Neural progenitor cell (in vitro differentiated cells): Measurements from ENCODE around the gene FOLR3. TPM values are rescaled to one million over a fixed set of nuclear protein-coding genes. Genes with fewer than 3 reads are reported as not detected.
A peak's percentile ranks its signal among the peaks of the same experiment; 100 is the strongest.

Source experiments
- DNase-seq: peaks from one replicate; pipeline ENCODE4 v3.0.0-alpha.2; 2016; ENCODE audit warnings: low spot score
- H2AFZ ChIP-seq: fragments of 200-600 bp; sonication (generic); replicated peaks from 2 replicates; pipeline ENCODE4 v1.6.1; 2016; ENCODE audit warnings: antibody characterized with exemption
- H3F3A ChIP-seq: fragments of 200-600 bp; sonication (generic); 2 replicates; pipeline ENCODE4 v1.6.1; 2016; ENCODE audit warnings: antibody characterized with exemption, low read depth
- H3K27ac ChIP-seq: fragments of 200-600 bp; sonication (generic); 2 replicates; pipeline ENCODE4 v1.5.1; 2016; ENCODE audit warnings: mild to moderate bottlenecking
- H3K27me3 ChIP-seq: fragments of 200-600 bp; sonication (generic); 2 replicates; pipeline ENCODE4 v1.6.1; 2016; ENCODE audit warnings: mild to moderate bottlenecking, moderate library complexity
- H3K36me3 ChIP-seq: fragments of 200-600 bp; sonication (generic); 2 replicates; pipeline ENCODE4 v1.5.1; 2016
- H3K4me1 ChIP-seq: fragments of 200-600 bp; sonication (generic); 2 replicates; pipeline ENCODE4 v1.6.1; 2016; ENCODE audit warnings: mixed run types
- H3K4me2 ChIP-seq: fragments of 200-600 bp; sonication (generic); 2 replicates; pipeline ENCODE4 v1.6.1; 2016
- H3K4me3 ChIP-seq: fragments of 200-600 bp; sonication (generic); 2 replicates; pipeline ENCODE4 v1.5.1; 2016
- H3K79me2 ChIP-seq: fragments of 200-600 bp; sonication (generic); 2 replicates; pipeline ENCODE4 v1.6.1; 2016; ENCODE audit warnings: low read depth
- H3K9ac ChIP-seq: fragments of 200-600 bp; sonication (generic); 2 replicates; pipeline ENCODE4 v1.6.1; 2016
- H3K9me3 ChIP-seq: fragments of 200-600 bp; sonication (generic); 2 replicates; pipeline ENCODE4 v1.5.1; 2016; ENCODE audit warnings: low read depth
- H4K20me1 ChIP-seq: fragments of 200-600 bp; sonication (generic); 2 replicates; pipeline ENCODE4 v1.6.1; 2016; ENCODE audit warnings: low read depth
- H3K27ac Mint-ChIP-seq: 3 replicates; pipeline ENCODE4 v1.8.0; 2021; ENCODE audit warnings: mixed read lengths
- H3K27me3 Mint-ChIP-seq: 2 replicates; pipeline ENCODE4 v1.8.0; 2022; ENCODE audit warnings: low read depth, mild to moderate bottlenecking, inconsistent platforms, moderate library complexity, mixed read lengths; ENCODE audit not compliant: insufficient read depth
- H3K36me3 Mint-ChIP-seq: 3 replicates; pipeline ENCODE4 v1.8.0; 2021; ENCODE audit warnings: mixed read lengths
- H3K4me1 Mint-ChIP-seq: 3 replicates; pipeline ENCODE4 v1.8.0; 2021; ENCODE audit warnings: mixed read lengths
- H3K4me3 Mint-ChIP-seq: 3 replicates; pipeline ENCODE4 v1.8.0; 2021; ENCODE audit warnings: mild to moderate bottlenecking, moderate library complexity, mixed read lengths
- H3K9me3 Mint-ChIP-seq: 3 replicates; pipeline ENCODE4 v1.8.0; 2020; ENCODE audit warnings: mixed read lengths
- CTCF ChIP-seq: fragments of 200-600 bp; sonication (generic); IDR thresholded peaks from 2 replicates; pipeline ENCODE4 v1.5.1; 2017; ENCODE audit warnings: antibody characterized with exemption, mild to moderate bottlenecking
- EZH2 ChIP-seq: fragments of 200-600 bp; sonication (generic); IDR thresholded peaks from 2 replicates; pipeline ENCODE4 v1.6.1; 2017; ENCODE audit warnings: antibody characterized with exemption, mild to moderate bottlenecking, moderate library complexity
- EZH2phosphoT487 ChIP-seq: fragments of 200-600 bp; sonication (generic); IDR thresholded peaks from 2 replicates; pipeline ENCODE4 v1.6.1; 2017; ENCODE audit warnings: antibody characterized with exemption
- total RNA-seq: library from RNA; depleted of rRNA; stranded (reverse); fragments of >200 nt; gene quantifications from 2 replicates; pipeline ENCODE4 v1.2.3, GENCODE V29; 2015; ENCODE audit warnings: low replicate concordance

Gene FOLR3
- total RNA-seq, 1 donor from 2014 or later, result not detected

- H3K4me1 ChIP-seq, result no peaks in the 10 kb centered on the region
- Mint-ChIP-seq H3K27ac (no peak overlapping the region), H3K4me3 (no peak overlapping the region), H3K27me3 (peaks cover 2% of the 10 kb centered on the region), H3K36me3 (no peaks in the 10 kb centered on the region), H3K9me3 (no peaks in the 10 kb centered on the region), H3K4me1 (no peaks in the 10 kb centered on the region)
- no peaks in the 10 kb centered on the region for H3K36me3 ChIP-seq
- peaks cover 35% of the 10 kb centered on the region for H3K27me3 ChIP-seq
- no peak for DNase-seq
- no peaks in the 10 kb centered on the region for H3K9me3 ChIP-seq
- TF ChIP-seq CTCF, result no peak
- no peak for TF ChIP-seq EZH2phosphoT487
- TF ChIP-seq EZH2, result no peak
- no peak overlapping the region for H3K4me3 ChIP-seq
- H4K20me1 ChIP-seq, result no peaks in the 10 kb centered on the region
- H3K4me2 ChIP-seq, result no peak overlapping the region
- no peaks in the 10 kb centered on the region for H3F3A ChIP-seq
- no peak overlapping the region for H3K27ac ChIP-seq
- H2AFZ ChIP-seq, result peak overlapping the region; percentile 12
- no peak overlapping the region for H3K9ac ChIP-seq
- no peaks in the 10 kb centered on the region for H3K79me2 ChIP-seq
These were observed 16.3 kb upstream of the FOLR3 start for GRCh38 chr11:72119198-72119597.

GRCh38 chr11:72120930-72121329, 14.6 kb upstream of the FOLR3 start:
- H3K27me3 Mint-ChIP-seq, result peaks cover 4% of the 10 kb centered on the region
- no peak for TF ChIP-seq EZH2
- TF ChIP-seq CTCF, result no peak
- TF ChIP-seq EZH2phosphoT487, result no peak
- H3K27ac ChIP-seq, result no peak overlapping the region
- no peak for DNase-seq
- H3K36me3 Mint-ChIP-seq, result no peaks in the 10 kb centered on the region
- no peak overlapping the region for H3K9ac ChIP-seq
- H3K36me3 ChIP-seq, result no peaks in the 10 kb centered on the region
- H3F3A ChIP-seq, result no peaks in the 10 kb centered on the region
- no peak overlapping the region for H3K4me3 ChIP-seq
- no peak overlapping the region for H3K4me2 ChIP-seq
- no peaks in the 10 kb centered on the region for H3K4me1 Mint-ChIP-seq
- peaks cover 18% of the 10 kb centered on the region for H3K27me3 ChIP-seq
- H2AFZ ChIP-seq, result no peak overlapping the region
- no peaks in the 10 kb centered on the region for H4K20me1 ChIP-seq
- H3K27ac Mint-ChIP-seq, result no peak overlapping the region
- no peaks in the 10 kb centered on the region for H3K79me2 ChIP-seq
- H3K9me3 ChIP-seq, result no peaks in the 10 kb centered on the region
- H3K4me1 ChIP-seq, result no peaks in the 10 kb centered on the region
- no peak overlapping the region for H3K4me3 Mint-ChIP-seq
- no peaks in the 10 kb centered on the region for H3K9me3 Mint-ChIP-seq

GRCh38 chr11:72122607-72123006, 12.9 kb upstream of the FOLR3 start:
- Mint-ChIP-seq H3K36me3 (no peaks in the 10 kb centered on the region), H3K4me1 (no peaks in the 10 kb centered on the region)
- H4K20me1 ChIP-seq, result no peaks in the 10 kb centered on the region

More at GRCh38 chr11:72122607-72123006, 12.9 kb upstream of the FOLR3 start:
- Histone ChIP-seq H3K27me3 (peaks cover 2% of the 10 kb centered on the region), H3K27ac (no peak overlapping the region), H3K9ac (no peak overlapping the region), H3K4me1 (no peaks in the 10 kb centered on the region), H3K4me3 (no peak overlapping the region), H3K36me3 (no peaks in the 10 kb centered on the region), H3F3A (no peaks in the 10 kb centered on the region), H3K9me3 (peaks cover 6% of the 10 kb centered on the region), H3K79me2 (no peaks in the 10 kb centered on the region), H2AFZ (no peak overlapping the region), H3K4me2 (no peak overlapping the region)
- no peak for DNase-seq
- H3K27ac Mint-ChIP-seq, result no peak overlapping the region
- H3K27me3 Mint-ChIP-seq, result peaks cover 4% of the 10 kb centered on the region
- no peak overlapping the region for H3K4me3 Mint-ChIP-seq
- no peak for TF ChIP-seq EZH2phosphoT487
- no peak for TF ChIP-seq EZH2
- TF ChIP-seq CTCF, result no peak
- H3K9me3 Mint-ChIP-seq, result no peaks in the 10 kb centered on the region
